T follicular helper cell (primary cell): ENCODE data around the gene MARCHF10.
"Not testable (repeated sequence)": the region's sequence is repeated elsewhere in the genome, so short reads cannot be mapped to it uniquely, and the experiment has no call there.

Source experiments
- DNase-seq: peaks from one replicate; pipeline ENCODE4 v3.0.0-alpha.2; 2020; ENCODE audit warnings: low read depth
- total RNA-seq, 2 experiments: gene quantifications; one replicate each; lab custom pipeline; 2026; lab: John Stamatoyannopoulos, UW

MARCHF10 gene, protein sequence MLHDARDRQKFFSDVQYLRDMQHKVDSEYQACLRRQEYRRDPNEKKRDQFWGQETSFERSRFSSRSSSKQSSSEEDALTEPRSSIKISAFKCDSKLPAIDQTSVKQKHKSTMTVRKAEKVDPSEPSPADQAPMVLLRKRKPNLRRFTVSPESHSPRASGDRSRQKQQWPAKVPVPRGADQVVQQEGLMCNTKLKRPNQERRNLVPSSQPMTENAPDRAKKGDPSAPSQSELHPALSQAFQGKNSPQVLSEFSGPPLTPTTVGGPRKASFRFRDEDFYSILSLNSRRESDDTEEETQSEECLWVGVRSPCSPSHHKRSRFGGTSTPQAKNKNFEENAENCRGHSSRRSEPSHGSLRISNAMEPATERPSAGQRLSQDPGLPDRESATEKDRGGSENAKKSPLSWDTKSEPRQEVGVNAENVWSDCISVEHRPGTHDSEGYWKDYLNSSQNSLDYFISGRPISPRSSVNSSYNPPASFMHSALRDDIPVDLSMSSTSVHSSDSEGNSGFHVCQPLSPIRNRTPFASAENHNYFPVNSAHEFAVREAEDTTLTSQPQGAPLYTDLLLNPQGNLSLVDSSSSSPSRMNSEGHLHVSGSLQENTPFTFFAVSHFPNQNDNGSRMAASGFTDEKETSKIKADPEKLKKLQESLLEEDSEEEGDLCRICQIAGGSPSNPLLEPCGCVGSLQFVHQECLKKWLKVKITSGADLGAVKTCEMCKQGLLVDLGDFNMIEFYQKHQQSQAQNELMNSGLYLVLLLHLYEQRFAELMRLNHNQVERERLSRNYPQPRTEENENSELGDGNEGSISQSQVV
- 0 to 0.72 reads per million in 2 experiments for total RNA-seq

DNA sequence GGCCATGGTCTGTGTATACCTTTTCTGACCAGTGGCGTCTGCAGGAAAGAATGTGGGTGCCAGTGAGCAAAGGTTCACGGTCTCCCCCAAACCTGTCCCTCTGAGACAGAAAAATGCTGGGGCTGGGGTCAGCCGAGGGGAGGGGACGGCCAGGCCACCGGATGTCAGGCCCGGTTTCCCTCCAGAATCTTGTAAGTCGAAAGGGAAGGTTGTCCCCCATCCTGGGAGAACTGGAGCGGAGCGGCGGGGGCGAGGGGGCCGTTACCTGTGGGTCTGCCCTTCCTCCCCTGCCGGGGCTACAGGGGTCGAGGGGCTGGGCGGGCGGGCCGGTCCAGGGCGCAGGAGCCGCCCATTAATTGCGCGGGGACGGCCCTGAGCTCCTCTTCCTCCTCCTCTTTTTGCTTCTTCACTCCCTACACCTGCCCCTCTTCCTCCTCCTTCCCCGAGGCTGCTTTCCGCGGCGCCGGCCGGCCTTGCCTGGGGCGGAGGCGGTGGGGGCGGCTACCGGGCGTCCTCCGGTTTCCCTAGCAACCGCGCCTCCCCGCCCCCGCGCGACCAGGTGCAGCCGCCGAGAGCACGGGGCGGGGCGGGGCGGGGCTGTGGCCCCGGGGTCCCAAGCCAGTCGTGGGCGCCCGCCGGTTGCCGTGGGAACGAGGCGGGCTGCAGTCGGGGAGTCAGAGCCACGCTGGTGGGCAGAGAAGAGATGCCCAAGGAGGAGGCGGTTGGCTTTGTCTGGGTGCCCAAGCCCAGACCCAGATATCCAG is at the start of gene MARCHF10:
Gene MARCHF10, minus strand, starts transcription at position 503 of the 764 bp plus-strand sequence. CDS start 6,579 bp downstream, outside the sequence.
- DNase-seq: no peak

DNA sequence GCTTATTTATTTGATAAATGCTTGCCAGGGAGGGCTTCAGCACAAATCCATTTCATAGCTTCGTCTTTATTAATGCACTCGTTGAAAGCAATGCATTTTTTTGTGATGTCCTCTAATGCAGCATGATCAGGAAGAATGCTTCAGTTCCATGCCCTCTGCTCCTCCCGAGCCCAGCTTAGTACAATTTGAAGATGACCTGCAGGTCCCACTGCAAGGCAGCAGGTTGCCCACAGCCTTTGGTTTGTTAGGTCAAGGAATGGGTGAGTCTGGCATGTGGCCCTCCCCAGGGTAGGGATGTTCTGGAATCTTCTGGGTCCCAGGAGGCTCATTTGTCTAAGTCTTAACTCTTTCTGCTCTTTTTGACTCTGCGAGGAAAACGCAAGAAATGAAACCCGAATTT is 49.4 kb upstream of the MARCHF10 start:
- no peak for DNase-seq

DNA sequence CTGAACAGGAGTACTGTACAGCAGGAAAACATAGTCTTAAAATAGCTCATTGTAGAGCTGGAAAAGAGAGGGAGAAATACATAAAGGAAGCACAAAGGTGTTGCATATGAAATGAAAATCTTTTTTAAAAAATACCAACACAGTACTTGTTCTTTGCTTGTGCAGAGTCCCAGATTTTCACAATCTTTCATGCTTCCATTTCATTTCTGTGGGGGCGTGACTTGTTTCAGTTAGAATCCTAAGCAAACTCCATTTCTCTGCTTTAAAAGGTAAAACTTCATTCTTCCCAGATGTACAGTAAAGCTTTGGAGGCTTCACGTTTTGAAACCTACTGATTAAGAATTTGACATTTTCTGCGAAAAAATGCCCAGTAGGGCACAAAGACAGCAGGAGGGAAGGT is 48.5 kb upstream of the MARCHF10 start:
- DNase-seq: no peak

DNA sequence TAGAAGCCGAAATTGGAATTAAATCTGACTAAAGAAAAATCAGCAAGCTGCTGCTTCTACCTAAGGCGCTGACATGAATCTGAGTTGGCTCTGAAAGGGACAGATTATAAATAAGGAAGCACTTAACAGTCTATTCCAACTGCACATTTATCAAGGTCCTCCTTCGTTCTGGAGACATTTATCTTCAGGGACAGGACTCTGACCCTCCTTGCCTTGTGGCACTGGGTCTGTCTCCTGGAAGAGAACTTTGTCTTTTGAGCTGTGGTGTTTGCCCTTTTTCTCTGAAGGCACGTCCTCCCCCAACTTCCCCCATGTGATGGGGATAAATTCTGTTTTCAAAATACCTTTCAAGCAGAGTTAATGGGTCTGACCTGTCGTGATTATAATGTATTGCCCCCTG is 47.0 kb upstream of the MARCHF10 start:
- no peak for DNase-seq

DNA sequence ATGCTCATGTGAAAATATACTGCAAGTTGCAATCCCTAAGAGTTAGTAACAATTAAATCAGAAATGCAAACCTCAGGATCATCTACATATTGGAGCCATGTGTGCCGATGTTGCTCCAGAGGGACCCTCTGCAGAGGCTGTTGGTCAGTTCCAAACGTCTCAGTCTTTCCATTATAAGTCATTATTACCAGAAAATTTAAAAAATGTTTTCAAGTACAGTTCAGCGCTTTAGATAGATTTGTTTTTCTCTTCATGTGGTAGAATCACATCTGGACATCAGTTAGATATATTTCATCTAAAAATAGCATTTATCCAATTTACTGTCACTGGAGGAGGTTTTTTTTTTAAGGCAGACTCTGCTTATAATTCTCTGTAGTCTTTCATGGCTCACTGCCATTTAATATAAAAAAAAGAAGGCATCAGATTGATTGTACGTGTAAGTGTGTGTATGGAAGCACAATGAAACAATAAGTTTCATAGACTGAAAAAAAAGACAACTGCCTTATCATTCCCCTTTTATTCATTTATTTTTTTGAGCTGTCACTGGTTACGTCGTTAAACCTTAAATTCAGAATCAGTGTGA is 46.1 kb upstream of the MARCHF10 start:
- DNase-seq: no peak

DNA sequence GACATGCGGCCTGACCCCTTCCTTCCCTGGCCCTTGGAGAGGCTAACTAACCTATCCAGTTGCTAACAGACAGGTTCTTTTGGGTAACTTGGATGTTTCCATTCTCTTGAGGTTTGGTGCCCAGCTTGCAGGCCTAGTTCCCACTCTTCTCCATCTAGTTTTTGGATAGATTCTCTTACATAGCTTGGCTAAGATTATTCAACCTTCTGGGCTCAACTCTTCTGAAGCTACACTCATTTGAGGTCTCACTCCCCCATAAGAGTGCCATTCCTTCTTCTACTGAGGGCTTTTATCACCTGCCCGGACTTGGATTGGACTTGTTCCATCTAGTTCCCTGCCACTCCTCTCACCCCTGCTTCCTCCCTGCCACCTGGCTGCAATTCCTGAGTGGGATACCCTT is 44.1 kb upstream of the MARCHF10 start:
- no peak for DNase-seq

DNA sequence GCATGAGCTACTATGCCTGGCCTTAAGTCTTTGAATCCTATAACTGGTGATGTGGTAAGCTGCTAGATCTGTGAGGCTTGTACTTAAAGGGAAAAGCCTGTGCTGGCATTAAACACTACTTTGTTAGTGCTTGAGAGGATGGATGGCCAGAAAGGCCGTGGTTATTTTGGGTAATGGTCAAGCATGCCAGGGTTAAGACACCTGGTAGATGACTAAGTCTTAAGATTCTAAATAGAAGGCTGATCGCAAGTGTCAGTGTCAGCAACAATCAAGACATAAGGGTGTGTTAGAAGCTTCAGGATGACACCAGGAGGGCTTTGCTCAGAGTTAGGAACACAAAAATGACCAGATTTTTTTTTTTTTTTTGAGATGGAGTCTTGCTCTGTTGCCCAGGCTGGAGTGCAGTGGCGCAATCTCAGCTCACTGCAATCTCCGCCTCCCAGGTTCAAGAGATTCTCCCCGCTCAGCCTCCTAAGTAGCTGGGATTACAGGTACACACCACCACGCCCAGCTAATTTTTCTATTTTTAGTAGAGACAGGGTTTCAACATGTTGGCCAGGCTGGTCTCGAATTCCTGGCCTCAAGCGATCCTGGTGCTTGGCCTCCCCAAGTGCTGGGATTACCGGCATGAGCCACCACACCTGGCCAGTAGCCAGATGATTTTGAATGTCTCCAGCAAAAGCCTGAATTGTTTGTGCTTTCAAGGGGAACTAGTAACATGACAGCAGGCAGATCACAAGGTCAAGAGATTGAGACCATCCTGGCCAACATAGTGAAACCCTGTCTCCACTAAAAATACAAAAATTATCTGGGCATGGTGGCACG is 41.7 kb upstream of the MARCHF10 start:
- not testable (repeated sequence) for DNase-seq

DNA sequence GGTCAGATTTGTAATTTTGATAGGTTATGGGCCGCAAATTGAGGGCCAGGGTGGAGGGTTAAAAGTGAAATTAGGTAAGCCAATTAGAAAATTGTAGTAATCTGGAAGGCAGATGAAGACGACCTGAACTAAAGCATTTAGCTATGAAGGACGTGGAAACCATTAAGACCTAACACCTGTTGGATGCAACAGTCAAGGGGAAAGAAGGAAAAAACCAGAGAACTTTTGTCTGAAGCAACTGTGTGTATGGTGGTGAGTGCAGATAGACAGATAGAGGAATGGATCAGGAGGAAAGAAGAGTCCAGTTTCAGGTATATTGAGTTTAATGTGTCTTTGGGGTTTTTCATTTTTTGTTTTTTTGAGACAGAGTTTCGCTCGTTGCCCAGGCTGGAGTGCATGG is 40.2 kb upstream of the MARCHF10 start:
- no peak for DNase-seq

DNA sequence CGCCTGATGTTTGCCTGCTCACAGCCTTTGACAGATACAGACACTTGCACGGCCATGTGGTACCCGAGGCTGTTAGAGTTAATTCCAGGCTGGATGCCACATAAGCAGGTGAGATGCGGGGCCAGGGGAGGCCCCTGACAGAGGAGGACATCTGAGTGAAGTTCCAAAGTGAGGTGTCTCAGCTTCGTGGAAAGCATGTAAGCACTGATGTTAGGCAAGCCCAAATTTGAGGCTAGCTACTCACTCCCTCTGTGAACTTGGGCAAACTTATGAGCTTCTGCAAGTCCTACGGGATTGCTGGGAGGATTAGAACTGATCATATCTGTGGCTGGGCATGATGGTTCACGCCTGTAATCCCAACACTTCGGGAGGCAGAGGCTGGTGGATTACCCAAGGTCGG is 39.3 kb upstream of the MARCHF10 start:
- DNase-seq: no peak

DNA sequence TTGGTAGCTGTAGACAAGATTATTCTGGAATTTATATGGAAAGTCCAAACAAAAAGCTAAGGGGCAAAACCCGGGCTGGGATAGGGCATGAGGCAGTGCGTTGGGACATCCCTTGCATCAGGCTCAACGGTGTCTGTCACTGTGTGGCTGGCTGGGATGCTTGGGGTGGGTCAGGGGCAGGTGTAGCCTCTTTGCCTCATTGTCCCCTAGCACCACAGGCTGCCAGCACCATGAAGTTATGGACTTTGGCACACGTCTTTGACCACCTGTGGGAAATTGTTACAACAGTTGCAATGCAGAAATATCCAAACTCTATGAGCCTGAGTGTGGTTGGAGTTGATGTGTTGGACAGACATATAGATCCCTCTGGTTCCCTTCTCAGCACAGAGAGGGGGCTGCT is 32.8 kb upstream of the MARCHF10 start:
- no peak for DNase-seq

DNA sequence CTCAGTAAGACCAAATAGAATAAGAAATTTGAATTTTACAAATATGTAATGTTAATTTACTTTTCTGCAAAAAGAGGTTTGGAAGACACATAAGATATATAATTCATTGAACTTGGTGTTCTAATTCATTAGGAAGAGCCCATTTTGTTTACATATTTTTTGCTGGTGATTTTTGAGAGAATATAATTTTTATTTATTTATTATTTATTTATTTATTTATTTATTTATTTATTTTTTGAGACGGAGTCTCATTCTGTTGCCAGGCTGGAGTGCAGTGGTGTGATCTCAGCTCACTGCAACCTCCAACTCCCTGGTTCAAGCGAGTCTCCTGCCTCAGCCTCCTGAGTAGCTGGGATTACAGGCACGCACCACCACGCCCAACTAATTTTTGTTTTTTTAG is 25.7 kb upstream of the MARCHF10 start:
- DNase-seq: not testable (repeated sequence)

DNA sequence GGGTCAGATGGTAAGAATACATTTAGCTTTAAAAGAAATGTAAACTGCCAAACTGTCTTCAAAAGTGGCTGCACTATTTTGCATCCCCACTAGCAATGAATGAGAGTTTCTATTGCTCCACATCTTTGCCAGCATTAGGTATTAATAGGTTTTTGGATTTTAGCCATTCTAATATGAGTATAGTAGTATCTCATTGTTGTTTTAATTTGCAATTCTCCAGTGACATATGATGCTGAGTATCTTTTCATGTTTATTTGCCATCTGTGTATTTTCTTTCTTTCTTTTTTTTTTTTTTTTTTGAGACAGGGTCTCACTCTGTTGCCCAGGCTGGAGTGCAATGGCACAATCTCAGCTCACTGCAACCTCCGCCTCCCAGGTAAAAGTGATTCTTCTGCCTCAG is 24.3 kb upstream of the MARCHF10 start:
- no peak for DNase-seq

DNA sequence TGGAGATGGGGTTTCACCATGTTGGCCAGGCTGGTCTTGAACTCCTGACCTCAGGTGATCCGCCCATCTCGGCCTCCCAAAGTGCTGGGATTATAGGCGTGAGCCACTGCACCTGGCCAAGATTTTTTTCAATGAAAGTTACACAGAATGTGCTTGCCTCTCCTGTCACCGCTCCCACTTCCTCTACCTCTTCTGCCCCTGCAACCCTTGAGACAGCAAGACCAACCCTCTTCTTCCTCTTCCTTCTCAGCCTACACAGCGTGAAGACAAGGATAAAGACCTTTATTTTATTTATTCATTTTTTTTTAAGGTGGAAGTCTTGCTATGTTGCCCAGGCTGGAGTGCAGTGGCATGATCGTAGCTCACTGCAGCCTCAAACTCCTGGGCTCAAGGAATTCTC is 23.0 kb upstream of the MARCHF10 start:
- not testable (repeated sequence) for DNase-seq

DNA sequence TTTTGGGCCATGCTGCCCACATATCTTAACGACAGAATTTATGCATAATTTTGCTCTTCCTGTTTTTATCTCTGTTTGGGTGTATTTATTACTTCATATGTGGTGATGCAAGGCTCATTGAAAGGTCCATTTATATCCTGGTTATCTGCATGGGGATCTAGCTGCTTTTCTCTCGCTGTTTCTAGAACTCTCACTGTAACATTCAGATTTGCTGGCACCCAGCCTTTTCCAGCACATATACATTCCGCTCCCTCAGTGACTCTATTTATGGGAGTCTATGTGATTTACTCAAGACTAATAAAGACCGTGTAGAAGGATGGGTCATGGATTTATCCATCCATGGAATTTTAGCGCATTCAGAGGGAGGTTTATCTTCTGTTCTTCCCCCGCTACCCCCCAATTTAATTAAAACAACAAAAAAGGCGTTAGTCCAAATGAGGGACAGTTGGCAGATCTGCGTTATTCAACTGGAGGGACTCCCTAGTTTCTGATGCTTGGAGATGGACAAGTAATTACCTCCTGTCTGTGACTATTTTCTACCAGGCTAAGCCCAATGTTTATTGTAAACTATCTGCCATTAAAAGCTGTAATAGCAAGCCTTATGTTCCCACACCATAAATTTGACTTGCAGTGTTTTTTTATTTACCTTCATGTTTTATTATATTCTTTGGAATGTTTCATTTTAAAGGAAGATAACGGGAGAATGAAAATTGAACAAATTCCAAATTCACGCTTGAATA is 19.8 kb upstream of the MARCHF10 start:
- DNase-seq: no peak

DNA sequence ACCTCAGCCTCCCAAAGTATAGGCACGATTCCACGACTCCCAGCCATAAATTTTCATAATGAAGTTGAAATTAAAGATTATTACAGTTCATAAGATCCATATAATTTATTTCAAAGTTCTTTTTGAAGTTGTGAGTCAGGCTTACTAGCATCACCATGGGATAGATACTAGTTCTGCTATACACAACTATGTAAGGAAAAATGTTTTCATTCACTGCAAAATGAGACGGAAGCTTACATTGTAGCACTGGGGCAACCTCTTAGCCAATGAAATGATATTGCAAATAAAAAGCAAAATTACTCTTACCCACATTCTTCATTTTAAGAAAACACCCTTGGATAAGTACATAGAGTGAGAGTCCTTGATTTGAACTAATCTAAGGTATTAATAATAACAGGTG is 18.8 kb upstream of the MARCHF10 start:
- no peak for DNase-seq

DNA sequence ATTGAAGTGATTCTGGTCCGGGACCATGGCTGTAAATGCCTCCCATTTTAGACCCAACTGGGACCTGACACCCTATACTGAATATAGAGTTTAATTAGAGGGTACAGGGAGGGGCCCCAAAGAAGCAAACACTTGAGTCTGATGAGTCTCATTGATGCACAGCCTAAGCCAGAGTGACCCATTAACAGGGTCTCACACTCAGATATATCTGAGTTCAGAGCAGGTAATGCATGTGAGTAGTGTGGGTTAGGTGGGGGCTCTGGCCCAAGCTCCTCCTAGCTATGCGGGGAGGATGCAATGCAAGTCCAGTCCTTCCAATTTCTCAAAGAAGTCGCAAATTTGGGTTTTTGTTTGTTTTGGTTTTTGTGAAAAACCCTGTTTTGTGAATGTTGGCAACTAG is 17.1 kb upstream of the MARCHF10 start:
- no peak for DNase-seq

DNA sequence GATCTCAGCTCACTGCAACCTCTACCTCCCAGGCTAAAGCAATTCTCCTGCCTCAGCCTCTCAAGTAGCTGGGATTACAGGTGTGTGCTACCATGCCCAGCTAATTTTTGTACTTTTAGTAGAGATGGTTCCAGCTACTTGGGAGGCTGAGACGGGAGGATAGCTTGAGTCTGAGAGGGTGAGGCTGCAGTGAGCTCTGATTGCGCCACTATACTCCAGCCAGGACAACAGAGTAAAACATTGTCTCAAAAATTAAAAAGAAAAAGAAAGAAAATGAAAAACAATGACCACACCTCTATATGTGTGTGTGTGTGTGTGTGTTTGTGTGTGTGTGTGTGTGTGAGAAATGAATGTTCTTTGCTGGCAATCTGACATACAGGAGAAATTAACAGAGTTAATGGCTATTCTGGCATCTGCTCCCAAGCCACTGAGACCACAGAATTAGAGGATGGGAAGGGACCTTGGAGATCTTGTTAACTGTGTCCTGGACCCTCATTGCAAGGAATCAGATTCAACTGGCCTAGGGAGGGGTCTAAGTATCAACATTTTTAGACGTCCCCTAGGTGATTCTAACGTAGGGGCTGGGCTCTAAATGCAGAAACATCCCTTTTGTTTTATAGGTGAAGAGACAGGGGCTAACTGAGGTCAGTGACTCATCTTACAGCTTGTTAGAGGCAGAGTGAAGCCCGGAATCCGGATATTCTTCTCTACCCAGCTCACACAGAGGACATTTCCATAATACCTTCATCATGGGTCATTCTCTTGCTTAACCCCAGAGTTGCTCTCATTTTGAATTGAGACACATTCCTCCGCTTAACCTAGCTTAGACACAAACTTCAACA is 16.4 kb upstream of the MARCHF10 start:
- DNase-seq: no peak

DNA sequence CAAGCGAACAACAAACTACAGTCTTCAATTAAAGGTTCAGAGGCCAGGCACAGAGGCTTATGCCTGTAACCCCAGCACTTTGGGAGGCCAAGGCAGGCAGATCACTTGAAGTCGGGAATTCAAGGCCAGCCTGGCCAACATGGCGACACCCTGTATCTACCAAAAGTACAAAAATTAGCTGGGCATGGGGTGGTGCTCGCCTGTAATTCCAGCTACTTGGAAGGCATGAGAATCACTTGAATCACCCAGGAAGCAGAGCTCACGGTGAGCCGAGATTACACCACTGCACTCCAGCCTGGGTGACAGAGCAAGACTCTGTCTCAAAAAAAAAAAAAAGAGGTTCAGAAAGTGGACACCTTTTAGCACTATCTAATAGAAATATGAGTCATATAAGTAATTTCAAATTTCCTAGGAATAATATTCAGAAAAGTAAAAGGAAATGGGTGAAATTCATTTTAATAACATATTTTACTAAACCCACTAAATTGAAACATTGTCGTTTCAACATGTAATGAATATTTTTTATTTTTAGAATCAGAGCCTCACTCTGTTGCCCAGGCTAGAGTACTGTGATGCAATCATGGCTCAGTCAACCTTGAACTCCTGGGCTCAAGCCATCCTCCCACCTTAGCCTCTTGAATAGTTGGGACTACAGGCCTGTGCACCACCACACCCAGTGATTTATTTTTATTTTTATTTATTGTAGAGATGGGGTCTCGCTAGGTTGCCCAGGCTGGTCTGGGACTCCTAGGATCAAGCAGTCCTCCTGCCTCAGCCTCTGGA is 15.2 kb upstream of the MARCHF10 start:
- no peak for DNase-seq
